SK-N-MC (cell line): ENCODE measurements around the gene COL4A1.

Source experiments
- EZH2 ChIP-seq: fragments of 200-600 bp; sonication (generic); IDR thresholded peaks from one replicate; pipeline ENCODE4 v1.6.1; 2017; ENCODE audit warnings: antibody characterized with exemption
- FOXP2 ChIP-seq: optimal IDR thresholded peaks from 2 replicates; pipeline ENCODE3; 2011; ENCODE audit warnings: mild to moderate bottlenecking, moderate library complexity; ENCODE audit not compliant: insufficient read depth; ENCODE audit errors: extremely low read length, control extremely low read depth
- POLR2AphosphoS5 ChIP-seq: IDR thresholded peaks from 2 replicates; pipeline ENCODE4 v1.6.1; 2012; ENCODE audit warnings: mild to moderate bottlenecking, low read depth, low read length, borderline replicate concordance

- TF ChIP-seq POLR2AphosphoS5 = no peak
- TF ChIP-seq EZH2 = no peak
- no peak for TF ChIP-seq FOXP2
These were observed 173.3 kb downstream of the COL4A1 start for GRCh38 chr13:110133425-110134235.
